HCT116 (cell line): ENCODE data around the gene TAL1. TPM values are rescaled to one million over a fixed set of nuclear protein-coding genes. Genes with fewer than 3 reads are reported as not detected.
A peak's percentile ranks its signal among the peaks of the same experiment; 100 is the strongest.

Source experiments
- ATAC-seq: fragments of 200-7000 bp; cut with Tn5 transposase; 2 replicates; pipeline ENCODE4 v1.9.1; 2020; ENCODE audit warnings: mild to moderate bottlenecking, moderate library complexity
- BruUV-seq: library from RNA; stranded (reverse); fragments of 400-500 nt; replicated peaks from 2 replicates; lab custom pipeline; 2021; lab: Mats Ljungman, UMichigan
- CTCF ChIA-PET: fragments of 300-600 bp; sonication (Branson Sonifier 250); formaldehyde crosslinking; loops from one replicate; lab custom pipeline; 2021; ENCODE audit warnings: antibody characterized with exemption; lab: Charles Lee
- POLR2A ChIA-PET: fragments of 300-600, 350-600 bp; sonication (Branson Sonifier 250); formaldehyde crosslinking; loops from one replicate; lab custom pipeline; 2021; ENCODE audit warnings: antibody characterized with exemption; lab: Charles Lee
- RAD21 ChIA-PET, 2 experiments: fragments of 300-600 bp; sonication (Branson Sonifier 250); formaldehyde crosslinking; loops; one replicate each; lab custom pipeline; 2023; ENCODE audit warnings: low total read pairs in 2 of 2; ENCODE audit not compliant: uncharacterized antibody in 2 of 2, unreplicated experiment in 2 of 2, low non-redundant PET in 1 of 2; lab: Charles Lee
- DNase-seq: peaks from one replicate; pipeline ENCODE4 v3.0.0-alpha.2; 2010; ENCODE audit warnings: low read depth, low spot score
- H2AFZ ChIP-seq: fragments of 200-600 bp; shearing (Covaris generic), sonication (generic); 2 replicates; pipeline ENCODE4 v1.6.1; 2017; ENCODE audit warnings: low read depth, mixed run types, mixed read lengths, antibody characterized with exemption, low read length; ENCODE audit not compliant: poor library complexity, severe bottlenecking
- H3K27ac ChIP-seq: 2 replicates; pipeline ENCODE4 v1.5.1; 2012; ENCODE audit warnings: low read depth, low read length
- H3K27me3 ChIP-seq: fragments of 200-600 bp; sonication (generic); 2 replicates; pipeline ENCODE4 v1.6.1; 2016; ENCODE audit warnings: mixed run types, low read length, mixed read lengths; ENCODE audit not compliant: insufficient read depth
- H3K36me3 ChIP-seq, 2 experiments: fragments of 200-500 bp in 1 of 2; fragments of 200-600 bp in 1 of 2; sonication (Bioruptor generic) in 1 of 2; sonication (generic) in 1 of 2; 2 replicates each; pipeline versions ENCODE4 v1.5.1 to v1.6.1; 2014 to 2016; ENCODE audit warnings: low read length in 2 of 2, inconsistent platforms in 1 of 2, mixed read lengths in 1 of 2, mixed run types in 1 of 2; ENCODE audit not compliant: insufficient read depth in 2 of 2, control insufficient read depth in 1 of 2
- H3K4me1 ChIP-seq, 2 experiments: fragments of 200-600 bp in 1 of 2; sonication (generic) in 1 of 2; 2 replicates each; pipeline versions ENCODE4 v1.5.1 to v1.6.1; 2012 to 2017; ENCODE audit warnings: low read length in 2 of 2, inconsistent platforms in 1 of 2, mild to moderate bottlenecking in 1 of 2, mixed read lengths in 1 of 2, mixed run types in 1 of 2, moderate library complexity in 1 of 2; ENCODE audit not compliant: insufficient read depth in 2 of 2, control insufficient read depth in 1 of 2
- H3K4me2 ChIP-seq: fragments of 200-600 bp; sonication (generic); 2 replicates; pipeline ENCODE4 v1.6.1; 2017; ENCODE audit warnings: mixed run types, low read length, mixed read lengths
- H3K4me3 ChIP-seq, 2 experiments: fragments of 200-600 bp in 1 of 2; sonication (generic) in 1 of 2; replicated peaks in 1 of 2; 2 replicates each; pipeline ENCODE4 v1.5.1; 2011 to 2016; ENCODE audit warnings: low read length in 2 of 2, control low read depth in 1 of 2, low read depth in 1 of 2, mild to moderate bottlenecking in 1 of 2, mixed read lengths in 1 of 2, mixed run types in 1 of 2
- H3K79me2 ChIP-seq: fragments of 200-600 bp; sonication (generic); 2 replicates; pipeline ENCODE4 v1.6.1; 2017; ENCODE audit warnings: mild to moderate bottlenecking, mixed run types, low read length, moderate library complexity, mixed read lengths; ENCODE audit not compliant: insufficient read depth
- H3K9ac ChIP-seq: fragments of 200-600 bp; sonication (generic); 2 replicates; pipeline ENCODE4 v1.6.1; 2016; ENCODE audit warnings: low read length, mixed read lengths
- H3K9me2 ChIP-seq: fragments of 200-600 bp; sonication (generic), shearing (Covaris generic); 2 replicates; pipeline ENCODE4 v1.6.1; 2017; ENCODE audit warnings: mixed run types, mild to moderate bottlenecking, moderate library complexity; ENCODE audit not compliant: insufficient read depth
- H3K9me3 ChIP-seq, 2 experiments: fragments of 200-500 bp in 1 of 2; fragments of 200-600 bp in 1 of 2; sonication (Bioruptor generic) in 1 of 2; sonication (generic) in 1 of 2; 2 replicates each; pipeline ENCODE4 v1.6.1; 2014 to 2017; ENCODE audit warnings: low read length in 2 of 2, mixed read lengths in 2 of 2, inconsistent platforms in 1 of 2, low read depth in 1 of 2, mild to moderate bottlenecking in 1 of 2, mixed run types in 1 of 2, moderate library complexity in 1 of 2; ENCODE audit not compliant: control insufficient read depth in 1 of 2, insufficient read depth in 1 of 2
- H4K20me1 ChIP-seq: fragments of 200-600 bp; sonication (generic), shearing (Covaris generic); 2 replicates; pipeline ENCODE4 v1.6.1; 2017; ENCODE audit warnings: mixed run types, mild to moderate bottlenecking, moderate library complexity; ENCODE audit not compliant: insufficient read depth
- ELF1 ChIP-seq: IDR thresholded peaks from 2 replicates; pipeline ENCODE4 v1.6.1; 2012; ENCODE audit warnings: low read depth, borderline replicate concordance
- EZH2phosphoT487 ChIP-seq: fragments of 200-600 bp; IDR thresholded peaks from 2 replicates; pipeline ENCODE4 v1.6.1; 2018; ENCODE audit warnings: antibody characterized with exemption, borderline replicate concordance
- FOSL1 ChIP-seq: IDR thresholded peaks from 2 replicates; pipeline ENCODE4 v1.6.1; 2012; ENCODE audit warnings: low read depth
- JUND ChIP-seq: IDR thresholded peaks from 2 replicates; pipeline ENCODE4 v1.6.1; 2012
- POLR2A ChIP-seq: IDR thresholded peaks from 2 replicates; pipeline ENCODE4 v1.7.0; 2011; ENCODE audit warnings: borderline replicate concordance; ENCODE audit not compliant: insufficient read depth, insufficient read length; ENCODE audit errors: extremely low read depth
- POLR2AphosphoS5 ChIP-seq: IDR thresholded peaks from 2 replicates; pipeline ENCODE4 v1.6.1; 2011; ENCODE audit warnings: mild to moderate bottlenecking, low read depth, low read length, moderate library complexity
- REST ChIP-seq: IDR thresholded peaks from 2 replicates; pipeline ENCODE4 v1.6.1; 2012; ENCODE audit warnings: low read depth
- SIN3A ChIP-seq: IDR thresholded peaks from 2 replicates; pipeline ENCODE4 v1.6.1; 2012; ENCODE audit warnings: low read depth
- SP1 ChIP-seq: IDR thresholded peaks from 2 replicates; pipeline ENCODE4 v1.6.1; 2012; ENCODE audit warnings: low read depth
- TCF7L2 ChIP-seq: IDR thresholded peaks from 2 replicates; pipeline ENCODE4 v1.7.0; 2011; ENCODE audit warnings: borderline replicate concordance, inconsistent platforms; ENCODE audit not compliant: insufficient read depth, insufficient read length; ENCODE audit errors: extremely low read depth
- ZFX ChIP-seq: fragments of 450-650 bp; IDR thresholded peaks from 2 replicates; pipeline ENCODE4 v1.6.1; 2017
- ZNF274 ChIP-seq: fragments of 200-500 bp; sonication (Bioruptor generic); IDR thresholded peaks from 2 replicates; pipeline ENCODE4 v1.6.1; 2014; ENCODE audit warnings: mild to moderate bottlenecking, low read depth, low read length, inconsistent platforms
- intact Hi-C: fragments of 100-400 bp; cut with micrococcal nuclease; formaldehyde crosslinking; loops from 2 replicates; pipeline ENCODE4 v1.10.0; 2022
- total RNA-seq: library from RNA; stranded (reverse); gene quantifications from one replicate; pipeline ENCODE4 v1.2.1, GENCODE V29; 2021; ENCODE audit not compliant: unreplicated experiment
- TF ChIP-seq, protein P1 (sequence below): IDR thresholded peaks from 2 replicates; pipeline ENCODE4 v1.6.1; 2011; ENCODE audit warnings: mild to moderate bottlenecking, low read length, moderate library complexity; ENCODE audit not compliant: insufficient replicate concordance; ENCODE audit errors: extremely low read depth
- TF ChIP-seq, protein P2 (sequence below), 3 experiments: fragments of 200-600 bp in 1 of 3; sonication (generic) in 1 of 3; IDR thresholded peaks in 2 of 3; conservative IDR thresholded peaks in 1 of 3; 2 replicates each; pipeline ENCODE4 v1.5.1; 2012 to 2017; ENCODE audit warnings: low read depth in 2 of 3, low read length in 2 of 3, antibody characterized with exemption in 1 of 3, borderline replicate concordance in 1 of 3, control low read depth in 1 of 3, mild to moderate bottlenecking in 1 of 3, mixed read lengths in 1 of 3, mixed run types in 1 of 3, moderate library complexity in 1 of 3; ENCODE audit not compliant: insufficient read depth in 1 of 3
- TF ChIP-seq, protein P3 (sequence below): IDR thresholded peaks from 2 replicates; pipeline ENCODE4 v1.6.1; 2012

The TAL1 gene
- total RNA-seq, 1 experiment from 2014 or later = 0.05 TPM

DNA sequence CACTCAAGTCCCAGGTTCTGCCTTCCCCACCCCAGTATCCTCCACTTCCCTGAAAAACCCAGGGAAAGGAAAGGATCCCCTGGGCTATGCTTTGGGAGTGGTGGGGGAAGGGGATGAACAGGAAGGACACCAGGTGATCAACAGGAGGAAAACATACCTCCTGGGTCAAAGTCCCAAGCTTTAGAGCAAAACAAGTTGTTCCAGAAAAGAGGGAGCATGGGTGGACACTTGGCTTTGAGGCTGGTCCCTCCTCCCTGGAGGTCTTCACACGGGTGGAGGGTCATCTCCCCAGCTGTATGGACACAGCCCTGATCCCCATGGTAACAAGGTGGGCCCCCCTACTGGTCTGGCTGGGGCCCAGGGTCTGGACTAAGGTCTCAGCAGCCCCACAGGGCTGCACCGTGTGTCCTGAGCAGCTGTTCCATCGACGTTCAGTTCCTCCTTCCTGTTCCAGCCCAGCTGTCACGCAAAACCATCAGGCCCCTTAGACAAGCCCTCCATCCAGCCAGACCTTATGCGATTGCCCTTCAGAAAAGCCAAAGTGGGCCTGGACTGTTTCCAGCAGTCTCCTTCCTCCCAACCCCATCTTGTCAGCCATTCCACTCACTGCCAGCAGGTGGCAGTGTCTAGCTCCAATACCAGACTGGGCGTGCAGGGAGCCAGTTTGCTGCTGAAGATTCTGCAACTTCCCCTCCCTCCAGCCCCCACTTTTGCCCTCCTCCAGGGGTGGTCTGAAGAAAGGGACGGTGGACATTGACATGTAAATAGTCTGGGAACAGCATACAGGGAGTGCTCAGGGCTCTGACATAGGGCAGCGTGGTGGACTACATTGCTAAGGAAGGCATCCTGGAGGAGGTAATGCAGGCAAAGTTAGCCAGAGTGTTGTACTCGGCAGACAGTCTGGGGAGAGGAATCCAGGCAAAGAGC is 39.3 kb downstream of the TAL1 start (continued):
- TF ChIP-seq, protein P1, sequence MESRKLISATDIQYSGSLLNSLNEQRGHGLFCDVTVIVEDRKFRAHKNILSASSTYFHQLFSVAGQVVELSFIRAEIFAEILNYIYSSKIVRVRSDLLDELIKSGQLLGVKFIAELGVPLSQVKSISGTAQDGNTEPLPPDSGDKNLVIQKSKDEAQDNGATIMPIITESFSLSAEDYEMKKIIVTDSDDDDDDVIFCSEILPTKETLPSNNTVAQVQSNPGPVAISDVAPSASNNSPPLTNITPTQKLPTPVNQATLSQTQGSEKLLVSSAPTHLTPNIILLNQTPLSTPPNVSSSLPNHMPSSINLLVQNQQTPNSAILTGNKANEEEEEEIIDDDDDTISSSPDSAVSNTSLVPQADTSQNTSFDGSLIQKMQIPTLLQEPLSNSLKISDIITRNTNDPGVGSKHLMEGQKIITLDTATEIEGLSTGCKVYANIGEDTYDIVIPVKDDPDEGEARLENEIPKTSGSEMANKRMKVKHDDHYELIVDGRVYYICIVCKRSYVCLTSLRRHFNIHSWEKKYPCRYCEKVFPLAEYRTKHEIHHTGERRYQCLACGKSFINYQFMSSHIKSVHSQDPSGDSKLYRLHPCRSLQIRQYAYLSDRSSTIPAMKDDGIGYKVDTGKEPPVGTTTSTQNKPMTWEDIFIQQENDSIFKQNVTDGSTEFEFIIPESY = no peak
- TF ChIP-seq JUND = no peak
- no peak for TF ChIP-seq ZNF274
- no peak for TF ChIP-seq FOSL1

DNA sequence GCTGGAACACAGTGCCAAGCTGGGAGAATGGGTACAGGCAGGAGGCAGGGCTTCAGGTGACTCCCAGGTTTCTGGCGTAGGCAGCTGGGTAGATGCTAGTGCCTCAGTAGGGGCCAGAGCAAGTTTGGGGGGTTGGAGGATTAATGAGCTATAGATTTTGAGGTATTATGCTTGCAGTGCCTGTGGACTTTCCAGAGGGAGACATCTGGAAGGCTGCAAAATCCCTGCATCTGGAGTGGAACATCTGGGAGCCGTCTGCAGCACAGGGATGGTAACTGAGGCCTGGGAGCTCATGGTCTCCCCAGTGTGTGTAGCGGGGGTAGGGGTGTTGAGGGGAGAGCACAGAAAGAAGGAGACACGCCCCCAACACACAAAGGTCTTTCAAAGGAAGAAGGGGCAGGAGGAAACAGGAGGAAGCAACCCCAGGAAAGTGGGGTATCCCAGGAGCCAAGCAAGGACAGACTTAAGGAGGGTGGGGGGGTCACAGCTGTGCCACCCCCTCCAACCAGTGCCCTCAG is 40.0 kb downstream of the TAL1 start:
- Histone ChIP-seq H3K9me2 (no peaks in the 10 kb centered on the region), H3K79me2 (no peaks in the 10 kb centered on the region), H3K9me3 (no peaks in the 10 kb centered on the region), H3K36me3 (no peaks in the 10 kb centered on the region), H3K4me1 (peaks cover 3 to 19% of the 10 kb centered on the region in 2 experiments; a peak in 3 of 4 replicates), H3K27ac (no peak overlapping the region), H4K20me1 (no peaks in the 10 kb centered on the region), H3K9ac (no peak overlapping the region), H3K4me2 (peak overlapping the region; percentile 37), H3K27me3 (no peaks in the 10 kb centered on the region), H2AFZ (no peak overlapping the region), H3K4me3 (no peak overlapping the region)
- no peak for ATAC-seq
- intact Hi-C loops = loop anchor here (5.0 kb wide), 1 partner anchor 535 kb away; no protein-coding TSS in a partner anchor
- no TSS peak for BruUV-seq
- no peak for DNase-seq
- ChIA-PET POLR2A (no interaction called here), CTCF (interaction anchor here (1.5 to 4.5 kb wide), 4 partner anchors 8 to 246 kb away, joined by 7 to 31 read pairs (median 12); partner anchors contain the start of gene FOXD2), RAD21 (no interaction called here)
- TF ChIP-seq ZNF274 (no peak), EZH2phosphoT487 (no peak), SIN3A (no peak), SP1 (no peak), TCF7L2 (no peak), ELF1 (no peak), ZFX (no peak), POLR2A (no peak), POLR2AphosphoS5 (no peak), FOSL1 (no peak), JUND (no peak), REST (no peak)
- TF ChIP-seq, protein P2, sequence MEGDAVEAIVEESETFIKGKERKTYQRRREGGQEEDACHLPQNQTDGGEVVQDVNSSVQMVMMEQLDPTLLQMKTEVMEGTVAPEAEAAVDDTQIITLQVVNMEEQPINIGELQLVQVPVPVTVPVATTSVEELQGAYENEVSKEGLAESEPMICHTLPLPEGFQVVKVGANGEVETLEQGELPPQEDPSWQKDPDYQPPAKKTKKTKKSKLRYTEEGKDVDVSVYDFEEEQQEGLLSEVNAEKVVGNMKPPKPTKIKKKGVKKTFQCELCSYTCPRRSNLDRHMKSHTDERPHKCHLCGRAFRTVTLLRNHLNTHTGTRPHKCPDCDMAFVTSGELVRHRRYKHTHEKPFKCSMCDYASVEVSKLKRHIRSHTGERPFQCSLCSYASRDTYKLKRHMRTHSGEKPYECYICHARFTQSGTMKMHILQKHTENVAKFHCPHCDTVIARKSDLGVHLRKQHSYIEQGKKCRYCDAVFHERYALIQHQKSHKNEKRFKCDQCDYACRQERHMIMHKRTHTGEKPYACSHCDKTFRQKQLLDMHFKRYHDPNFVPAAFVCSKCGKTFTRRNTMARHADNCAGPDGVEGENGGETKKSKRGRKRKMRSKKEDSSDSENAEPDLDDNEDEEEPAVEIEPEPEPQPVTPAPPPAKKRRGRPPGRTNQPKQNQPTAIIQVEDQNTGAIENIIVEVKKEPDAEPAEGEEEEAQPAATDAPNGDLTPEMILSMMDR (IDR thresholded peaks at IDR 0.05 in 2 of 3, conservative IDR thresholded peaks at IDR 0.05 in 1 of 3; ENCODE audit: borderline replicate concordance in 1 of 3, insufficient read depth in 1 of 3, low read depth in 2 of 3, low read length in 2 of 3) = no peak
- TF ChIP-seq, protein P3, sequence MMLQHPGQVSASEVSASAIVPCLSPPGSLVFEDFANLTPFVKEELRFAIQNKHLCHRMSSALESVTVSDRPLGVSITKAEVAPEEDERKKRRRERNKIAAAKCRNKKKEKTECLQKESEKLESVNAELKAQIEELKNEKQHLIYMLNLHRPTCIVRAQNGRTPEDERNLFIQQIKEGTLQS = no peak
